Mucosa of descending colon (tissue), 3 donors: Measurements from ENCODE around the gene NELL1. TPM values are rescaled to one million over a fixed set of nuclear protein-coding genes. Genes with fewer than 3 reads are reported as not detected.

Experiments used
- ATAC-seq: fragments of 200-7000 bp; cut with Tn5 transposase; one replicate; pipeline ENCODE4 v1.9.1; 2020; ENCODE audit warnings: mild to moderate bottlenecking, moderate library complexity
- DNase-seq, 3 donors: peaks; one replicate each; pipeline ENCODE4 v3.0.0-alpha.2; 2020
- H3K36me3 ChIP-seq: fragments of 200-600 bp; one replicate; pipeline ENCODE4 v1.8.0; 2021; ENCODE audit warnings: low read depth, mild to moderate bottlenecking
- H3K4me1 ChIP-seq: fragments of 200-600 bp; one replicate; pipeline ENCODE4 v1.8.0; 2021; ENCODE audit warnings: low read depth, mild to moderate bottlenecking
- H3K4me3 ChIP-seq: fragments of 200-600 bp; one replicate; pipeline ENCODE4 v1.8.0; 2021; ENCODE audit warnings: mild to moderate bottlenecking
- H3K9me3 ChIP-seq: fragments of 200-600 bp; one replicate; pipeline ENCODE4 v1.8.0; 2021; ENCODE audit warnings: mild to moderate bottlenecking
- CTCF ChIP-seq: fragments of 200-600 bp; IDR thresholded peaks from one replicate; pipeline ENCODE4 v1.8.0; 2022; ENCODE audit warnings: antibody characterized with exemption, mild to moderate bottlenecking
- intact Hi-C, 2 donors: fragments of 100-400 bp; cut with DNase I in 1 of 2; cut with micrococcal nuclease in 1 of 2; formaldehyde crosslinking; loops; one replicate each; pipeline versions ENCODE4 v1.11.0 to v1.11.1; 2022; cut with DNase I, micrococcal nuclease
- total RNA-seq, 3 donors: library from RNA; stranded (reverse); fragmentation: NEBNext Ultra II Directional in 2 of 3; extraction: Animal tissue kit (Norgen Biotek cat#: 25700) in 2 of 3; gene quantifications; one replicate each; pipeline versions ENCODE4 v1.2.1 to v1.2.4, GENCODE V29; 2021 to 2023
- donor health status: DM: no; HTN: no; CAD: no; lungs with moderate emphysema.
- donor health status: DM: no; HTN: no; CAD: no.
- donor health status: DM: no; HTN: yes; CAD: no.

The NELL1 gene
- total RNA-seq, 3 donors from 2014 or later, result 0.20 to 0.73 (median 0.31) TPM

- no peak overlapping the region for H3K4me3 ChIP-seq
- intact Hi-C loops, result no loop called here
- ATAC-seq (no peak), DNase-seq (no peak)
- no peaks in the 10 kb centered on the region for H3K36me3 ChIP-seq
- H3K9me3 ChIP-seq, result peaks cover 41% of the 10 kb centered on the region
- no peaks in the 10 kb centered on the region for H3K4me1 ChIP-seq
- no peak for TF ChIP-seq CTCF
These were observed 371.2 kb downstream of the NELL1 start for GRCh38 chr11:21040630-21041029.

DNA sequence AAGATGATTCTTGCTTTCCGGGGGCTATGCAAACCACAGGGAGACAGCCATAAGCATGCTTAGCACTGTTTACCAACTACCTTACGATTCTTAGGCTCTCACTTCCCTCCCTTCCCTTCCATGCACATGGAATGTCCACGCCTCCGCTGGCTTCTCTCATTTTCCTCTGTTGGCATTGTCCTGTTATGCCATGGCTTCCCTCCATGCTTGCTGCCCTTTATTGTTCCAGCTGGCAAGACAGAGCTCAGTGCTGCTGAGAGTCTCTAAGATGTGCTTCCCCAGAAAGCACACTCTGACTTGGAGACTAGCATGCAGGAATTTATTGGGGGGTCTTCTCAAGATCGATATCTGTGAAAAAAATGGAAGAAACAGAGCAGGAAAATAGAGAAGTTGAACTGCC, 379.2 kb downstream of the NELL1 start:
- no peaks in the 10 kb centered on the region for H3K36me3 ChIP-seq
- H3K4me1 ChIP-seq, result no peaks in the 10 kb centered on the region
- ATAC-seq (no peak), DNase-seq (no peak)
- intact Hi-C loops, result no loop called here
- H3K9me3 ChIP-seq, result peaks cover 28% of the 10 kb centered on the region
- no peak for TF ChIP-seq CTCF
- no peak overlapping the region for H3K4me3 ChIP-seq

DNA sequence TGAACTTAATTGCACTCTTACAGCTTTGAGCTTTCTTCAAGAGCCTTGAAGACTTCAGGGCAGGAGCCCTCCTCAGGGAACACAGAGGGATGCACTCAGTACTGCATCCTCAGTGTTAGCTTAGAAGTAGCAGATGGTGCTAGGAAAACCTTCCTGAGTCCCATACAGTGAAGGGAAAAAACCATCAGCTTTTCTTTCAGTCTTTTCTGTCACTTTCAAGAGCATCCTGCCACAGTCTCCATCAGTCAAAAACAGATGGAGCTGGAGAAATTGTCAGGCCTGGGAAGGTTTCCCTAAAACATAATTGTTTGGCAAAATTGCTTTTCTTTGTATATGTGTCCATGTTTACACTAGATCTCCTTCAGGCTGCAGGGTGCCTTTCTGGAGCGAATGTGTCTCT, 384.1 kb downstream of the NELL1 start:
- TF ChIP-seq CTCF, result no peak
- Histone ChIP-seq H3K4me1 (no peaks in the 10 kb centered on the region), H3K36me3 (no peaks in the 10 kb centered on the region), H3K9me3 (peaks cover 26% of the 10 kb centered on the region), H3K4me3 (no peak overlapping the region)
- ATAC-seq (no peak), DNase-seq (no peak)
- intact Hi-C loops, result no loop called here

- DNase-seq, result no peak
- no peaks in the 10 kb centered on the region for H3K4me1 ChIP-seq
- H3K36me3 ChIP-seq, result no peaks in the 10 kb centered on the region
- H3K9me3 ChIP-seq, result peaks cover 27% of the 10 kb centered on the region
- ATAC-seq, result no peak
- no peak for TF ChIP-seq CTCF
- intact Hi-C loops, result no loop called here
- H3K4me3 ChIP-seq, result no peak overlapping the region
These were observed 387.3 kb downstream of the NELL1 start for GRCh38 chr11:21056644-21057043.

DNA sequence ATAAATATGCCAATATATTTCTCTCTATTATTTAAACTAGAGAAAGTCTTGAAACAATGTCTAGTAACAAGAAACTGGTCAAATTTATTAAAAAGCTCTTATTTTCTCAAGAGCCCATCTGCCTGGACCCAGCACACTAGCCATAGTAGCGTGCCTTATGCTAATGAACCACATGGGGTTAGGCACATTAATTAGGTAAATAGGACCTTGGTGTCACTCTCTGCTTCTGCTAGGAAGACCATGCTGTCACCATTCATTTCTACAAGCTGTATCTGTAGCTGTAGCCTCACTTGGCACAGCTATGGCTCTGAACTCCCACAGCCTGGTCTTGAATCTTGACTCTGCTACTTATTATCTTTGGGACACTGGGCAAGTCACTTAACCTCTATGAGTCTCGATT, 390.5 kb downstream of the NELL1 start:
- Histone ChIP-seq H3K4me1 (no peaks in the 10 kb centered on the region), H3K36me3 (no peaks in the 10 kb centered on the region), H3K4me3 (no peak overlapping the region), H3K9me3 (peaks cover 28% of the 10 kb centered on the region)
- DNase-seq (no peak), ATAC-seq (no peak)
- no peak for TF ChIP-seq CTCF
- intact Hi-C loops, result no loop called here

- intact Hi-C loops, result no loop called here
- H3K36me3 ChIP-seq, result no peaks in the 10 kb centered on the region
- H3K9me3 ChIP-seq, result peaks cover 20% of the 10 kb centered on the region
- DNase-seq (no peak), ATAC-seq (no peak)
- no peak overlapping the region for H3K4me3 ChIP-seq
- TF ChIP-seq CTCF, result no peak
- H3K4me1 ChIP-seq, result no peaks in the 10 kb centered on the region
These were observed 396.6 kb downstream of the NELL1 start for GRCh38 chr11:21066030-21066429.
